Neural progenitor cell (in vitro differentiated cells): ENCODE results near the gene CD300LG. TPM values are rescaled to one million over a fixed set of nuclear protein-coding genes. Genes with fewer than 3 reads are reported as not detected.
"Not testable (repeated sequence)": the region's sequence is repeated elsewhere in the genome, so short reads cannot be mapped to it uniquely, and the experiment has no call there.

ENCODE experiments used
- DNase-seq: peaks from one replicate; pipeline ENCODE4 v3.0.0-alpha.2; 2016; ENCODE audit warnings: low spot score
- H2AFZ ChIP-seq: fragments of 200-600 bp; sonication (generic); replicated peaks from 2 replicates; pipeline ENCODE4 v1.6.1; 2016; ENCODE audit warnings: antibody characterized with exemption
- H3F3A ChIP-seq: fragments of 200-600 bp; sonication (generic); 2 replicates; pipeline ENCODE4 v1.6.1; 2016; ENCODE audit warnings: antibody characterized with exemption, low read depth
- H3K27ac ChIP-seq: fragments of 200-600 bp; sonication (generic); 2 replicates; pipeline ENCODE4 v1.5.1; 2016; ENCODE audit warnings: mild to moderate bottlenecking
- H3K27me3 ChIP-seq: fragments of 200-600 bp; sonication (generic); 2 replicates; pipeline ENCODE4 v1.6.1; 2016; ENCODE audit warnings: mild to moderate bottlenecking, moderate library complexity
- H3K36me3 ChIP-seq: fragments of 200-600 bp; sonication (generic); 2 replicates; pipeline ENCODE4 v1.5.1; 2016
- H3K4me1 ChIP-seq: fragments of 200-600 bp; sonication (generic); 2 replicates; pipeline ENCODE4 v1.6.1; 2016; ENCODE audit warnings: mixed run types
- H3K4me2 ChIP-seq: fragments of 200-600 bp; sonication (generic); 2 replicates; pipeline ENCODE4 v1.6.1; 2016
- H3K4me3 ChIP-seq: fragments of 200-600 bp; sonication (generic); 2 replicates; pipeline ENCODE4 v1.5.1; 2016
- H3K79me2 ChIP-seq: fragments of 200-600 bp; sonication (generic); 2 replicates; pipeline ENCODE4 v1.6.1; 2016; ENCODE audit warnings: low read depth
- H3K9ac ChIP-seq: fragments of 200-600 bp; sonication (generic); 2 replicates; pipeline ENCODE4 v1.6.1; 2016
- H3K9me3 ChIP-seq: fragments of 200-600 bp; sonication (generic); 2 replicates; pipeline ENCODE4 v1.5.1; 2016; ENCODE audit warnings: low read depth
- H4K20me1 ChIP-seq: fragments of 200-600 bp; sonication (generic); 2 replicates; pipeline ENCODE4 v1.6.1; 2016; ENCODE audit warnings: low read depth
- H3K27ac Mint-ChIP-seq: 3 replicates; pipeline ENCODE4 v1.8.0; 2021; ENCODE audit warnings: mixed read lengths
- H3K27me3 Mint-ChIP-seq: 2 replicates; pipeline ENCODE4 v1.8.0; 2022; ENCODE audit warnings: low read depth, mild to moderate bottlenecking, inconsistent platforms, moderate library complexity, mixed read lengths; ENCODE audit not compliant: insufficient read depth
- H3K36me3 Mint-ChIP-seq: 3 replicates; pipeline ENCODE4 v1.8.0; 2021; ENCODE audit warnings: mixed read lengths
- H3K4me1 Mint-ChIP-seq: 3 replicates; pipeline ENCODE4 v1.8.0; 2021; ENCODE audit warnings: mixed read lengths
- H3K4me3 Mint-ChIP-seq: 3 replicates; pipeline ENCODE4 v1.8.0; 2021; ENCODE audit warnings: mild to moderate bottlenecking, moderate library complexity, mixed read lengths
- H3K9me3 Mint-ChIP-seq: 3 replicates; pipeline ENCODE4 v1.8.0; 2020; ENCODE audit warnings: mixed read lengths
- EZH2 ChIP-seq: fragments of 200-600 bp; sonication (generic); IDR thresholded peaks from 2 replicates; pipeline ENCODE4 v1.6.1; 2017; ENCODE audit warnings: antibody characterized with exemption, mild to moderate bottlenecking, moderate library complexity
- EZH2phosphoT487 ChIP-seq: fragments of 200-600 bp; sonication (generic); IDR thresholded peaks from 2 replicates; pipeline ENCODE4 v1.6.1; 2017; ENCODE audit warnings: antibody characterized with exemption
- total RNA-seq: library from RNA; depleted of rRNA; stranded (reverse); fragments of >200 nt; gene quantifications from 2 replicates; pipeline ENCODE4 v1.2.3, GENCODE V29; 2015; ENCODE audit warnings: low replicate concordance
- TF ChIP-seq, protein P1 (sequence below): fragments of 200-600 bp; sonication (generic); IDR thresholded peaks from 2 replicates; pipeline ENCODE4 v1.5.1; 2017; ENCODE audit warnings: antibody characterized with exemption, mild to moderate bottlenecking

Gene CD300LG
- total RNA-seq, 1 donor from 2014 or later: not detected

DNA sequence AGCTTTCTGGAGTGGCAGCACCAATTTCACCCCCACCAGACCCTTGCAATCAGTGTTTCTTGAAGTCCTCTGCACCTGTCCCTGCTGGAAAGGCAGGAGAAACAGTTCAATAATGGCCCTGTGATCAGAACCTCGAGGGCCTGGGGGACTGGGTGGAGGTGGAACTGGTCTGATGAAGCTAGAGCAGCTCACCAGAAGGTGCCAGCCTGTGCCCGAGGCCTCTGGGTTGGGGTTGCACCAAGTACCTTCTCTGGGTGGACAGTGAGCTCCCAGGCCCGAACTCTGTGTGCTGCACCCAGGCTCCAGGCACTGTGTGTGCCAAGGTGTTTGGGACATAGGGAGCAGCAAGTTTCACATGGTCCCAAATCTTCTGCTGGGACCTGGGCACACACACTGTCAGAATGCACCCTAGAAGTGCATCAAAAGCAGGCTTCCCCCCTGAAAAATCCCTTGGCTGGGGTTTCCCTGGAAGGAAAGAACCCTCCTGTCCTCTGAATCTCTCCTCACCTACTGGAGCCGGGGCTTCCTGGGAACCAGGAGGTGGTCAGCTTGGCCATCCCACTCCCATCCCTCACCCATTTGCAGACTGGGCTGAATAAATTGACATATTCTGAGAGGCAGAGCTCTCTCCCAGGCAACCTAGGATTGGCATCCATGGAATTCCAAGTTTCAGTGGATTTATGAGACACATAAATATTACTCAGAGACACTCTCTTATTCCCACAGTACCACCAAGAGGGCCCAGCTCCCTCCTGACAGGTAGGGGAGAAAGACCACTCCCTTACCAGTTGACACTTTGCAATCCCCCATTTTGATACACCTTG is 17.4 kb downstream of the CD300LG start:
- no peak for DNase-seq
- Mint-ChIP-seq H3K9me3 (no peaks in the 10 kb centered on the region), H3K4me1 (peaks cover 6% of the 10 kb centered on the region), H3K36me3 (no peaks in the 10 kb centered on the region), H3K27me3 (peaks cover 9% of the 10 kb centered on the region), H3K4me3 (no peak overlapping the region), H3K27ac (no peak overlapping the region)
- Histone ChIP-seq H3K27me3 (peaks cover 6% of the 10 kb centered on the region), H3K27ac (no peak overlapping the region), H3K9ac (no peak overlapping the region), H3K9me3 (no peaks in the 10 kb centered on the region), H3K79me2 (no peaks in the 10 kb centered on the region), H3K4me2 (no peak overlapping the region), H4K20me1 (no peaks in the 10 kb centered on the region), H3K36me3 (no peaks in the 10 kb centered on the region), H3K4me3 (no peak overlapping the region), H2AFZ (no peak overlapping the region), H3K4me1 (no peaks in the 10 kb centered on the region), H3F3A (no peaks in the 10 kb centered on the region)
- TF ChIP-seq, protein P1, sequence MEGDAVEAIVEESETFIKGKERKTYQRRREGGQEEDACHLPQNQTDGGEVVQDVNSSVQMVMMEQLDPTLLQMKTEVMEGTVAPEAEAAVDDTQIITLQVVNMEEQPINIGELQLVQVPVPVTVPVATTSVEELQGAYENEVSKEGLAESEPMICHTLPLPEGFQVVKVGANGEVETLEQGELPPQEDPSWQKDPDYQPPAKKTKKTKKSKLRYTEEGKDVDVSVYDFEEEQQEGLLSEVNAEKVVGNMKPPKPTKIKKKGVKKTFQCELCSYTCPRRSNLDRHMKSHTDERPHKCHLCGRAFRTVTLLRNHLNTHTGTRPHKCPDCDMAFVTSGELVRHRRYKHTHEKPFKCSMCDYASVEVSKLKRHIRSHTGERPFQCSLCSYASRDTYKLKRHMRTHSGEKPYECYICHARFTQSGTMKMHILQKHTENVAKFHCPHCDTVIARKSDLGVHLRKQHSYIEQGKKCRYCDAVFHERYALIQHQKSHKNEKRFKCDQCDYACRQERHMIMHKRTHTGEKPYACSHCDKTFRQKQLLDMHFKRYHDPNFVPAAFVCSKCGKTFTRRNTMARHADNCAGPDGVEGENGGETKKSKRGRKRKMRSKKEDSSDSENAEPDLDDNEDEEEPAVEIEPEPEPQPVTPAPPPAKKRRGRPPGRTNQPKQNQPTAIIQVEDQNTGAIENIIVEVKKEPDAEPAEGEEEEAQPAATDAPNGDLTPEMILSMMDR: no peak
- no peak for TF ChIP-seq EZH2
- TF ChIP-seq EZH2phosphoT487: no peak

DNA sequence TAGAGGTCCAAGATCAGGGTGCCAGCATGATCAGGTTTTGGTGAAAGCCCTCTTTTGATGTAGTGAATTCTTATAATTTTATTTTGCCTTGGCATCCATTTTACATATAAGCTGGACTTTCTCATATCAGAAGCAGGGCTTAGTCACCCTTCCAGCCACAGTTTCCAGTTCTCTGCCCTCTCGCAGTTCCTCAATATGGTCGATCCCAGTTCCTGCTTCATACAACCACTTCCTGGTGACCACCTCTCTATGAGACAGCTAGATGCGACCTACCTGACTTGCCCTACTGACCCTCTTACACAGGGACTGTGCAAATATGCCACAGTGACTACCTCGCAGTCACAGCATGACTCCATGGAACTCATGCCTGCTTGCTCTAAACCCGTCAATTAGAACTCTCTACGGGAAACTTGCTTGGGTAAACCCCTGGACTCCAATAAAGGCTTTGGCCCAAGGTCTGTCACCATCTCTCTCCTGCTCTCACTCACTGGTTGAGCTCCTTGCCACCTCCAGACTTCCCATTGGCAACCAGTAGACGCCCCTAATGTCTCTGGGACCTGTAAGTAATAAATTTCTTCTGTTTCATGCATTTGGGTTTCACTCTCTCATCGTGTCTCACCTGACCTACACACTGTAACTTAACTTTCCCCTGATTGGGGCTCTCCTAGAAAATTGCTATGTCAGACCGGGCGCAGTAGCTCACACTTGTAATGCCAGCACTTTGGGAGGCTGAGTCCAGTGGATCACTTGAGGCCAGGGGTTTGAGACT is 21.4 kb downstream of the CD300LG start:
- no peaks in the 10 kb centered on the region for H3K9me3 Mint-ChIP-seq
- peaks cover 6% of the 10 kb centered on the region for H3K27me3 ChIP-seq
- H2AFZ ChIP-seq: no peak overlapping the region
- H4K20me1 ChIP-seq: no peaks in the 10 kb centered on the region
- H3K4me3 ChIP-seq: no peak overlapping the region
- H3K9ac ChIP-seq: no peak overlapping the region
- no peak overlapping the region for H3K4me3 Mint-ChIP-seq
- no peak overlapping the region for H3K27ac Mint-ChIP-seq
- H3K27me3 Mint-ChIP-seq: peaks cover 8% of the 10 kb centered on the region
- no peak overlapping the region for H3K4me2 ChIP-seq
- no peak for DNase-seq
- H3F3A ChIP-seq: no peaks in the 10 kb centered on the region
- no peak overlapping the region for H3K27ac ChIP-seq
- H3K4me1 Mint-ChIP-seq: peaks cover 6% of the 10 kb centered on the region
- TF ChIP-seq EZH2 (no peak), EZH2phosphoT487 (no peak)
- TF ChIP-seq, protein P1: no peak
- no peaks in the 10 kb centered on the region for H3K36me3 Mint-ChIP-seq
- no peaks in the 10 kb centered on the region for H3K9me3 ChIP-seq
- peaks cover 6% of the 10 kb centered on the region for H3K4me1 ChIP-seq
- H3K79me2 ChIP-seq: no peaks in the 10 kb centered on the region
- no peaks in the 10 kb centered on the region for H3K36me3 ChIP-seq

DNA sequence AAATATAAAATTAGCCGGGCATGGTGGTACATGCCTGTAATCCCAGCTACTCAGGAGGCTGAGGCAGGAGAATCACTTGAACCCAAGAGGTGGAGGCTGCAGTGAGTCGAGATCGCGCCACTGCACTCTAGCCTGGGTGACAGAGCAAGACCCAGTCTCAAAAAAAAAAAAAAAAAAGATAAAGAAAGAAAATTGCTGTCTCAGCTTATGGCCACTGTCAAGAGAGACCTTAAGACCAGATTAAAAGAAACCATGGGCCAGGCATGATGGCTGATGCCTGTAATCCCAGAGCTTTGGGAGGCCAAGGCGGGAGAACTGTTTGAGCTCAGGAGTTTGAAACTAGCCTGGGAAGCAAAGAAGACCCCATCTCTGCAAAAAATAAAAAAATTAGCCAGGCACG is 22.1 kb downstream of the CD300LG start:
- H3K4me1 Mint-ChIP-seq, H3K4me3 ChIP-seq, H3K27me3 Mint-ChIP-seq, H3K9ac ChIP-seq, H3K9me3 ChIP-seq, DNase-seq, H3F3A ChIP-seq, H3K9me3 Mint-ChIP-seq, H3K79me2 ChIP-seq, H3K27me3 ChIP-seq, H3K4me1 ChIP-seq, H3K27ac ChIP-seq, H3K36me3 ChIP-seq, H3K4me2 ChIP-seq, H4K20me1 ChIP-seq, H3K27ac Mint-ChIP-seq, H3K4me3 Mint-ChIP-seq, H2AFZ ChIP-seq, H3K36me3 Mint-ChIP-seq: not testable (repeated sequence)
